GM23248 (cell line): Measurements from ENCODE around the gene PXDN.

Source experiments
- EZH2 ChIP-seq: fragments of 200-600 bp; sonication (generic); IDR thresholded peaks from 2 replicates; pipeline ENCODE4 v1.6.1; 2018; ENCODE audit warnings: antibody characterized with exemption, mild to moderate bottlenecking; ENCODE audit not compliant: insufficient read depth, poor library complexity, severe bottlenecking
- EZH2phosphoT487 ChIP-seq: fragments of 200-600 bp; sonication (generic); IDR thresholded peaks from 2 replicates; pipeline ENCODE4 v1.6.1; 2018; ENCODE audit warnings: antibody characterized with exemption, moderate library complexity, mild to moderate bottlenecking, low read depth; ENCODE audit not compliant: insufficient read depth

DNA sequence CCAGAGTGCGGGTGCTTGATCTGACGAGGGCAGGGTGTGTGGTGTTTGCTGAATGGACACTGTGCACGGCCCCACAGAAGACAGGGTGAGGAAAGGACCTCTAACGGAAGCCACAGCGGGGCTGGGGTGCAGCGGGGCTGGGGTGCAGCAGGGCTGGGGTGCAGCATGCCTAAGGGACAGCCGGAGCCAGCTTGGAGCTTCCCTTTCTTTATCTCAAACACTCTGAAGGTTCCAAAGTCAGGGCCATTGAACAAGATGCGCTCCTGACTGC is 35.0 kb downstream of the PXDN start:
- TF ChIP-seq EZH2phosphoT487 (no peak), EZH2 (no peak)
